ENCODE data around the gene AUTS2.

DNA sequence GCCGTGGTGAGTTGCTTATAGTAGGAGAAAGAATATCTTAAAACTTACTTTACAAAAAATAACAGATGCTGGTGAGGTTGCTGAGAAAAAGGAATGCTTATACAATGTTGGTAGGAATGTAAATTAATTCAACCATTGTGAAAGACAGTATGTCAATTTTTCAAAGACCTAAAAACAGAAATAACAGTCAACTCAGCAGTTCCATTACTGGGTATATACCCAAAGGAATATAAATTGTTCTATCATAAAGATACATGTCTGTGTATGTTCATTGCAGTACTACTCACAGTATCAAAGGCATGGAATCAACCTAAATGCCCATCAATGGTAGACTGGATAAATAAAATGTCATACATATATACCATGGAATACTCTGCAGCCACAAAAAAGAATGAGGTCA is 420.4 kb downstream of the AUTS2 start:
- TF ChIP-seq EZH2 (IDR thresholded peaks at IDR 0.05; ENCODE audit: insufficient read depth, poor library complexity, severe bottlenecking) = no peak
- no peak for TF ChIP-seq EZH2phosphoT487 (IDR thresholded peaks at IDR 0.05; ENCODE audit: insufficient read depth, low read depth)

All from GM23248 (cell line).